Measurements from ENCODE around the gene CD276.
"Not testable (repeated sequence)": the region's sequence is repeated elsewhere in the genome, so short reads cannot be mapped to it uniquely, and the experiment has no call there.

CD276 gene

GRCh38 chr15:73684581-73685455 lies 635 bp downstream of the CD276 start:
- DNase-seq (ENCODE audit: low spot score): peak; percentile 14

GRCh38 chr15:73685981-73686380 lies 1.8 kb downstream of the CD276 start:
- no peak for DNase-seq (ENCODE audit: low spot score)

GRCh38 chr15:73686781-73687256 lies 2.6 kb downstream of the CD276 start:
- no peak for DNase-seq (ENCODE audit: low spot score)

GRCh38 chr15:73687351-73687750 lies 3.2 kb downstream of the CD276 start:
- DNase-seq (ENCODE audit: low spot score): no peak

- DNase-seq (ENCODE audit: low spot score): no peak
These were observed 4.3 kb downstream of the CD276 start for GRCh38 chr15:73688455-73688854.

- DNase-seq (ENCODE audit: low spot score): peak; percentile 20
These were observed 7.2 kb downstream of the CD276 start for GRCh38 chr15:73691396-73691795.

- DNase-seq (ENCODE audit: low spot score): no peak
These were observed 10.2 kb downstream of the CD276 start for GRCh38 chr15:73694419-73694818.

GRCh38 chr15:73695773-73696640 lies 11.8 kb downstream of the CD276 start:
- no peak for DNase-seq (ENCODE audit: low spot score)

GRCh38 chr15:73696641-73697001 lies 12.4 kb downstream of the CD276 start:
- no peak for DNase-seq (ENCODE audit: low spot score)

- DNase-seq (ENCODE audit: low spot score): no peak
These were observed 12.9 kb downstream of the CD276 start for GRCh38 chr15:73697033-73697467.

GRCh38 chr15:73699249-73700040 lies 15.3 kb downstream of the CD276 start:
- no peak for DNase-seq (ENCODE audit: low spot score)

GRCh38 chr15:73700041-73700842 lies 16.1 kb downstream of the CD276 start:
- DNase-seq (ENCODE audit: low spot score): peak; percentile 79

GRCh38 chr15:73702311-73703239 lies 18.4 kb downstream of the CD276 start:
- DNase-seq (ENCODE audit: low spot score): not testable (repeated sequence)

- DNase-seq (ENCODE audit: low spot score): not testable (repeated sequence)
These were observed 19.4 kb downstream of the CD276 start for GRCh38 chr15:73703601-73704000.

- not testable (repeated sequence) for DNase-seq (ENCODE audit: low spot score)
These were observed 20.1 kb downstream of the CD276 start for GRCh38 chr15:73704142-73704868.

- DNase-seq (ENCODE audit: low spot score): peak; percentile 51
These were observed 20.9 kb downstream of the CD276 start for GRCh38 chr15:73704869-73705645.

GRCh38 chr15:73708691-73709090 lies 24.5 kb downstream of the CD276 start:
- DNase-seq (ENCODE audit: low spot score): no peak

GRCh38 chr15:73709241-73709640 lies 25.1 kb downstream of the CD276 start:
- no peak for DNase-seq (ENCODE audit: low spot score)

Measured in LoVo (cell line).